OCI-LY3 (cell line): ENCODE results near the gene LAMP1.
"Not testable (repeated sequence)": the region's sequence is repeated elsewhere in the genome, so short reads cannot be mapped to it uniquely, and the experiment has no call there.

ENCODE experiments used
- H2AFZ ChIP-seq: fragments of 200-600, 300-600 bp; shearing (Covaris generic); 2 replicates; pipeline ENCODE4 v1.6.0; 2014; ENCODE audit warnings: antibody characterized with exemption, low read depth, low read length
- H3K27ac ChIP-seq: fragments of 200-600, 300-600 bp; sonication (generic); 2 replicates; pipeline ENCODE4 v1.5.1; 2014; ENCODE audit warnings: mild to moderate bottlenecking, low read length, moderate library complexity, mixed read lengths
- H3K27me3 ChIP-seq: fragments of 200-600, 300-600 bp; sonication (generic); 2 replicates; pipeline ENCODE4 v1.6.1; 2014; ENCODE audit warnings: low read depth, low read length, mixed read lengths
- H3K36me3 ChIP-seq: fragments of 200-600, 300-600 bp; sonication (generic); replicated peaks from 2 replicates; pipeline ENCODE3; 2014; ENCODE audit warnings: low read depth, low read length, mixed read lengths
- H3K4me1 ChIP-seq: fragments of 300-600, 200-600 bp; sonication (generic); 2 replicates; pipeline ENCODE4 v1.6.1; 2014; ENCODE audit warnings: low read length, mixed read lengths
- H3K4me2 ChIP-seq: fragments of 200-600, 300-600 bp; sonication (generic); 2 replicates; pipeline ENCODE4 v1.6.1; 2014; ENCODE audit warnings: low read length, mixed read lengths
- H3K4me3 ChIP-seq: fragments of 300-600, 200-600 bp; sonication (generic); 2 replicates; pipeline ENCODE4 v1.5.1; 2014; ENCODE audit warnings: antibody characterized with exemption, mild to moderate bottlenecking, low read length, moderate library complexity
- H3K79me2 ChIP-seq: fragments of 300-600, 200-600 bp; shearing (Covaris generic); 2 replicates; pipeline ENCODE4 v1.6.1; 2014; ENCODE audit warnings: mild to moderate bottlenecking, low read length, mixed read lengths
- H3K9ac ChIP-seq: fragments of 300-600, 200-600 bp; shearing (Covaris generic); 2 replicates; pipeline ENCODE4 v1.6.0; 2014; ENCODE audit warnings: mild to moderate bottlenecking, low read length, moderate library complexity
- H3K9me3 ChIP-seq: fragments of 200-600, 300-600 bp; shearing (Covaris generic); 2 replicates; pipeline ENCODE4 v1.6.1; 2014; ENCODE audit warnings: low read length, mixed read lengths; ENCODE audit not compliant: insufficient read depth
- H4K20me1 ChIP-seq: fragments of 200-600, 300-600 bp; sonication (generic); 2 replicates; pipeline ENCODE4 v1.6.1; 2016; ENCODE audit warnings: low read length, mixed read lengths; ENCODE audit not compliant: insufficient read depth
- EZH2phosphoT487 ChIP-seq: fragments of 200-600 bp; shearing (Covaris generic); IDR thresholded peaks from 2 replicates; pipeline ENCODE4 v1.6.1; 2018; ENCODE audit warnings: antibody characterized with exemption, mixed run types, low read depth
- TF ChIP-seq, protein P1 (sequence below): fragments of 200-600, 300-600 bp; sonication (generic); IDR thresholded peaks from 2 replicates; pipeline ENCODE4 v1.5.1; 2014; ENCODE audit warnings: antibody characterized with exemption, low read length, low read depth

The LAMP1 gene, protein sequence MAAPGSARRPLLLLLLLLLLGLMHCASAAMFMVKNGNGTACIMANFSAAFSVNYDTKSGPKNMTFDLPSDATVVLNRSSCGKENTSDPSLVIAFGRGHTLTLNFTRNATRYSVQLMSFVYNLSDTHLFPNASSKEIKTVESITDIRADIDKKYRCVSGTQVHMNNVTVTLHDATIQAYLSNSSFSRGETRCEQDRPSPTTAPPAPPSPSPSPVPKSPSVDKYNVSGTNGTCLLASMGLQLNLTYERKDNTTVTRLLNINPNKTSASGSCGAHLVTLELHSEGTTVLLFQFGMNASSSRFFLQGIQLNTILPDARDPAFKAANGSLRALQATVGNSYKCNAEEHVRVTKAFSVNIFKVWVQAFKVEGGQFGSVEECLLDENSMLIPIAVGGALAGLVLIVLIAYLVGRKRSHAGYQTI

DNA sequence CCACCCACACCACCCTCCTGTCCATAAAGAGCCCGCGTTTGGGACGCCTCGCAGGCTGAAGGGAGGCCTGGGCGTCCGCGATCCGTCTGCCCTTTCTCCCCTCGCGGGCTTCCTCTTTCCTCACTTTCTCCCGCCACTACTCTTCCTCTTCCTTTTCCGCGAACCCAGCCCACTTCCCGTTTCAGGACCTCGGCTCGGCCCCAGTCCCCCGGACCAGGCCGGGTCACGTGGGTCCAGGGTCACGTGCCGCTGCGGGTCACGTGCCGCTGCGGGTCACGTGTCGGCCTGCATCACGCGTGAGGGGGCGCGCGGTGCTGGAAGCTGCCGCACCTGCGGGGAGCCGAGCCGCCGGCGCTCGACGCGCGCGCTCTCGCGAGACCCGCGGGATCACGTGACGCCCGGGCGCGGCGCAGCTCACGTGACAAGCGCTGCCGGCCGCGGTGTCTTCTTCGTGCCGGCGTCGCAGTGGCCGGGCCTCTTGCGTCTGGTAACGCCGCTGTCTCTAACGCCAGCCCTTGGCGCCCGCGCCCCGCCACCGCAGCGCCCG lies at the start of gene LAMP1:
LAMP1 (plus strand) TSS at position 417 of the 547 bp plus-strand sequence. CDS start 196 bp downstream, outside the sequence.
- peaks cover 18% of the 10 kb centered on the region for H3K27me3 ChIP-seq
- peak within 1 kb of the TSS; percentile 98 for H3K4me3 ChIP-seq
- H3K9ac ChIP-seq, result peak within 1 kb of the TSS; percentile 73
- H4K20me1 ChIP-seq, result peaks cover 6% of the 10 kb centered on the region; the same call in 1 of the 2 replicates
- peak within 1 kb of the TSS; percentile 91 for H3K4me2 ChIP-seq
- H3K36me3 ChIP-seq, result no peaks in the 10 kb centered on the region
- peak within 1 kb of the TSS; percentile 46 for H3K27ac ChIP-seq
- peaks cover 45% of the 10 kb centered on the region for H3K79me2 ChIP-seq
- TF ChIP-seq, protein P1, sequence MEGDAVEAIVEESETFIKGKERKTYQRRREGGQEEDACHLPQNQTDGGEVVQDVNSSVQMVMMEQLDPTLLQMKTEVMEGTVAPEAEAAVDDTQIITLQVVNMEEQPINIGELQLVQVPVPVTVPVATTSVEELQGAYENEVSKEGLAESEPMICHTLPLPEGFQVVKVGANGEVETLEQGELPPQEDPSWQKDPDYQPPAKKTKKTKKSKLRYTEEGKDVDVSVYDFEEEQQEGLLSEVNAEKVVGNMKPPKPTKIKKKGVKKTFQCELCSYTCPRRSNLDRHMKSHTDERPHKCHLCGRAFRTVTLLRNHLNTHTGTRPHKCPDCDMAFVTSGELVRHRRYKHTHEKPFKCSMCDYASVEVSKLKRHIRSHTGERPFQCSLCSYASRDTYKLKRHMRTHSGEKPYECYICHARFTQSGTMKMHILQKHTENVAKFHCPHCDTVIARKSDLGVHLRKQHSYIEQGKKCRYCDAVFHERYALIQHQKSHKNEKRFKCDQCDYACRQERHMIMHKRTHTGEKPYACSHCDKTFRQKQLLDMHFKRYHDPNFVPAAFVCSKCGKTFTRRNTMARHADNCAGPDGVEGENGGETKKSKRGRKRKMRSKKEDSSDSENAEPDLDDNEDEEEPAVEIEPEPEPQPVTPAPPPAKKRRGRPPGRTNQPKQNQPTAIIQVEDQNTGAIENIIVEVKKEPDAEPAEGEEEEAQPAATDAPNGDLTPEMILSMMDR, result no peak
- peak within 1 kb of the TSS; percentile 89 for H2AFZ ChIP-seq
- peaks cover 14% of the 10 kb centered on the region for H3K4me1 ChIP-seq
- H3K9me3 ChIP-seq, result no peaks in the 10 kb centered on the region

DNA sequence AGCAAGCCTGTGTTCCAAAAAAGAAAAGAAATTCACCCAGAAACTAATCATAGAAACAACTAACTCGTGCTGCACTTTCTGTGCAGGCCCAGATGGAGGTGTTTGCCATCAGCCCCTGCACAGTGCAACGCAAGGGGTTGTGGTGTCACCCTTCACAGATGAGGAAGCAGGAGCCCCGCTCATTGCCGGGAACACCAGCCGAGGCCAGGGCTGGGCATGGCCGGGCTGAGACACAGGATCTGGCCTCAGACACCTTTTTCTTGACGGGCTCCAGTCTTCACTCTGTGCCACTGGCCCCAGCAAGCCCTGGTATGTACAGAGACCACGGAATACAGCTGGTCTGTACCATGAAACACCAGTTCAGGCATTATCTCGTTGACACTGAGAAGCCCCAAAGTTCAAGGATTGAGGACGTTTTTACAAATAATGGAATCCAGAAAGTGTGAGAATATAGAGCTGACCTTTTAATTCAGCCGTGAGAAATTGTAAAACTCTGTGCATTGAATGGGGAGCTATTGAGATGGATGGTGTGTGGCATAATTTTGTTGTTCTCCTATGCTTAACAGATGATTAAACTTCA lies 44.4 kb upstream of the LAMP1 start:
- no peak overlapping the region for H3K9ac ChIP-seq
- H4K20me1 ChIP-seq, result no peaks in the 10 kb centered on the region
- H3K27me3 ChIP-seq, result no peaks in the 10 kb centered on the region
- no peaks in the 10 kb centered on the region for H3K9me3 ChIP-seq
- H3K4me2 ChIP-seq, result no peak overlapping the region
- H2AFZ ChIP-seq, result no peak overlapping the region
- peaks cover 70% of the 10 kb centered on the region for H3K36me3 ChIP-seq
- no peaks in the 10 kb centered on the region for H3K4me1 ChIP-seq
- H3K27ac ChIP-seq, result no peak overlapping the region
- no peak overlapping the region for H3K4me3 ChIP-seq
- no peak for TF ChIP-seq EZH2phosphoT487
- TF ChIP-seq, protein P1, result no peak
- H3K79me2 ChIP-seq, result no peaks in the 10 kb centered on the region

DNA sequence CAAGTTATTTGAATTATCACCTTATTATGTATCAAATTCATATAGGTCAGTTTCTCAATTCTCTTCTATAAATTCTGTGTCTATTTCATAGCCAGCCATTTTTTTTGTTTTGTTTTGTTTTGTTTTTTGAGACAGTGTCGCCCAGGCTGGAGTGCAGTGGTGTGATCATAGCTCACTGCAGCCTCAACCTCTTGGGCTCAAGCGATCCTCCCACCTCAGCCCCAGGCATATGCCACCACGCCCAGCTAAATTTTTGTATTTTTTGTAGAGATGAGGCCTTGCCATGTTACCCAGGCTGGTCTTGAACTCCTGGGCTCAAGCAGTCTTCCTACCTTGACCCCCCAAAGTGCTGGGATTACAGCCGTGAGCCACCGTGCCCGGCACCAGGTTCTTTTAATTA lies 39.1 kb upstream of the LAMP1 start:
- H2AFZ ChIP-seq, H4K20me1 ChIP-seq, H3K9ac ChIP-seq, H3K4me1 ChIP-seq, H3K4me3 ChIP-seq, H3K27ac ChIP-seq, H3K9me3 ChIP-seq, H3K4me2 ChIP-seq, H3K27me3 ChIP-seq, H3K79me2 ChIP-seq: not testable (repeated sequence)
- H3K36me3 ChIP-seq, result peaks cover 61% of the 10 kb centered on the region

DNA sequence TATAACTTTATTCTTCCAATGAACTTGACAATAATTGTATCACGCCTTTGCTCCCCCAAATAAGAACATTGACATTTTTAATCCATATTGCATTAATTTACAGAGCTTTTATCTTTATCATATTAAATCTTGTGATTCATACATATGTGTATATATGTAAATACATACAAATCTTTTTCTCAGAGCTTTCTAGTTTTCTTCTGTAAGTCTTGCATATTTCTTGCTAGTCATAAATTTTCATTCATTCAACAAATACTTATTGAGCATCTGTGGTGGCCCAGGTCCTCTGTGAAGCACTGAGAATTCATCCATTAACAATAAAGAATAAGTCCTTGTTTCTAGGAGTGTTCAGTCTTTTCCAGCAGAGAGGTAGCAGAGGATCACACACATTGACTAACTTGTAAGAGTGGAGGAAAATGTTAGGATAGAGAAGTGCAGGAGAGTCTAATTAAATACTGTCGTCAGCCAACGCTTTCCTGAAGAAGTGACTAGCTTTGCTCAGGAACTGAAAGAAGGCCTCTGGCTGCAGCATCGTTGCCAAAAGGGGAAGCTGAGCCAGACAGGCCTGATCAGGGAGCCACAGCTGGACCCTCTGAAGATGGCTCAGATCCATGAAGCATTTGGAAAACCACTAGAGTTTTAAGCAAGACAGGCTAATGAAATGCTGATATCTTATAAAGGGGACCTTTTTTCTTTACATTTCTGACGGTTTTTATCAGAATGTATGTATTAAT lies 38.6 kb upstream of the LAMP1 start:
- no peak overlapping the region for H3K4me3 ChIP-seq
- TF ChIP-seq EZH2phosphoT487, result no peak
- TF ChIP-seq, protein P1, result no peak
- H3K4me1 ChIP-seq, result no peaks in the 10 kb centered on the region
- no peak overlapping the region for H3K4me2 ChIP-seq
- H3K36me3 ChIP-seq, result peaks cover 63% of the 10 kb centered on the region
- H3K27me3 ChIP-seq, result no peaks in the 10 kb centered on the region
- no peak overlapping the region for H3K27ac ChIP-seq
- H3K79me2 ChIP-seq, result no peaks in the 10 kb centered on the region
- no peaks in the 10 kb centered on the region for H4K20me1 ChIP-seq
- H3K9me3 ChIP-seq, result no peaks in the 10 kb centered on the region
- no peak overlapping the region for H3K9ac ChIP-seq
- H2AFZ ChIP-seq, result no peak overlapping the region
